ENCODE measurements around the gene COMMD9. TPM values are rescaled to one million over a fixed set of nuclear protein-coding genes. Genes with fewer than 3 reads are reported as not detected.

COMMD9 gene
- total and polyA plus RNA-seq, 2 of the 4 experiments (the other 2 are of a cell fraction), result 50.7 to 58.3 TPM

- H3K56ac ChIP-seq (ENCODE audit: extremely low read depth, insufficient read depth, low read length), result no peak overlapping the region
- no peak overlapping the region for H3K23ac ChIP-seq (ENCODE audit: low read depth, low read length)
- H3K4me1 ChIP-seq (ENCODE audit: control insufficient read depth, insufficient read depth, low read length), result no peaks in the 10 kb centered on the region
- POLR2A ChIA-PET (ENCODE audit: unreplicated experiment), result no interaction called here
- no peak overlapping the region for H2AFZ ChIP-seq (replicated peaks; ENCODE audit: low read length, poor library complexity)
- H3K9me1 ChIP-seq (ENCODE audit: insufficient read depth, low read length), result no peaks in the 10 kb centered on the region; the same call in 1 of the 2 replicates
- no peak overlapping the region for H3K4me3 ChIP-seq (ENCODE audit: insufficient read depth, low read depth, low read length)
- H3K4ac ChIP-seq (ENCODE audit: low read depth, low read length), result no peak overlapping the region
- H4K91ac ChIP-seq (ENCODE audit: insufficient read depth, low read depth, low read length), result no peak overlapping the region
- H3K9ac ChIP-seq (ENCODE audit: low read depth, low read length), result no peak overlapping the region
- CTCF ChIA-PET, result no interaction called here
- no peak overlapping the region for H2BK20ac ChIP-seq (ENCODE audit: low read depth, low read length)
- no peaks in the 10 kb centered on the region for H4K20me1 ChIP-seq (ENCODE audit: insufficient read depth, low read length)
- no peak overlapping the region for H3K27ac ChIP-seq (ENCODE audit: insufficient read depth, low read length)
- no peak overlapping the region for H3K18ac ChIP-seq (ENCODE audit: low read depth, low read length)
- TF ChIP-seq RAD21 (IDR thresholded peaks at IDR 0.05; ENCODE audit: low read length) (no peak), CHD1 (IDR thresholded peaks at IDR 0.05; ENCODE audit: low read depth, low read length) (no peak), MAFK (IDR thresholded peaks at IDR 0.05; ENCODE audit: low read depth, low read length) (no peak), USF2 (IDR thresholded peaks at IDR 0.05; ENCODE audit: low read depth, low read length) (no peak), CTCF (conservative IDR thresholded peaks at IDR 0.05; ENCODE audit: low read depth, low read length) (no peak), POLR2A (IDR thresholded peaks at IDR 0.05; ENCODE audit: low read depth, low read length) (no peak), ELK1 (IDR thresholded peaks at IDR 0.05; ENCODE audit: borderline replicate concordance, low read depth, low read length) (no peak), NFE2L2 (IDR thresholded peaks at IDR 0.05; ENCODE audit: low read depth, low read length) (no peak), MAZ (IDR thresholded peaks at IDR 0.05; ENCODE audit: borderline replicate concordance, low read depth, low read length) (no peak), RFX5 (IDR thresholded peaks at IDR 0.05; ENCODE audit: low read depth, low read length) (no peak), MXI1 (IDR thresholded peaks at IDR 0.05; ENCODE audit: borderline replicate concordance, low read depth, low read length) (no peak), BHLHE40 (IDR thresholded peaks at IDR 0.05; ENCODE audit: low read depth, low read length) (no peak), SMC3 (IDR thresholded peaks at IDR 0.05; ENCODE audit: low read depth, low read length) (no peak), FOS (IDR thresholded peaks at IDR 0.05; ENCODE audit: low read depth, low read length) (no peak)
- H2AK9ac ChIP-seq (replicated peaks; ENCODE audit: low read depth, low read length, poor library complexity), result no peak overlapping the region
- BruUV-seq (replicated peaks), result no TSS peak
- H3K4me2 ChIP-seq (ENCODE audit: low read depth, low read length), result no peak overlapping the region
- H2AK5ac ChIP-seq (ENCODE audit: low read depth, low read length), result no peak overlapping the region
- no peaks in the 10 kb centered on the region for H3K36me3 ChIP-seq (ENCODE audit: control insufficient read depth, insufficient read depth, low read length)
- intact Hi-C loops (cut with micrococcal nuclease), result no loop called here
- H4K5ac ChIP-seq (ENCODE audit: low read depth, low read length), result no peak overlapping the region
- ATAC-seq (ENCODE audit: low read depth) (no peak), DNase-seq (no peak)
- H2BK5ac ChIP-seq (ENCODE audit: low read depth, low read length, poor library complexity, severe bottlenecking), result no peak overlapping the region
- H2BK15ac ChIP-seq (ENCODE audit: low read depth, low read length), result no peak overlapping the region
- no peaks in the 10 kb centered on the region for H3K27me3 ChIP-seq (ENCODE audit: control insufficient read depth, insufficient read depth, low read length)
- H3K9me3 ChIP-seq (ENCODE audit: control insufficient read depth, insufficient read depth, low read length), result peaks cover 3% of the 10 kb centered on the region; the same call in 1 of the 2 replicates
- no peak overlapping the region for H3K14ac ChIP-seq (replicated peaks; ENCODE audit: low read depth, low read length)
- dilution Hi-C loops (cut with HindIII; ENCODE audit: low sequenced_read_pairs, unreplicated experiment), result no loop called here
- WGBS, 2 experiments (ENCODE audit: extremely low coverage in 2 of 2, insufficient read length in 1 of 2), result 83% methylated on average over 2 of the region's 5 CpGs; no CpG with 5 or more reads in 1 of the 2 experiments
- no peak overlapping the region for H4K8ac ChIP-seq (ENCODE audit: low read depth in 2 of 2, low read length in 2 of 2)
- no peaks in the 10 kb centered on the region for H3K79me1 ChIP-seq (ENCODE audit: low read depth in 1 of 2, low read length in 2 of 2)
- in situ Hi-C loops (cut with MboI; ENCODE audit: low sequenced_read_pairs), result no loop called here
- no peak overlapping the region for H2BK120ac ChIP-seq (ENCODE audit: low read depth, low read length)
Observed at GRCh38 chr11:36224209-36224882, 64.9 kb downstream of the COMMD9 start.
